Endometrial microvascular endothelial cells (primary cell): ENCODE data around the gene PDE3B. TPM values are rescaled to one million over a fixed set of nuclear protein-coding genes. Genes with fewer than 3 reads are reported as not detected.
"Not testable (repeated sequence)": the region's sequence is repeated elsewhere in the genome, so short reads cannot be mapped to it uniquely, and the experiment has no call there.

ENCODE experiments used
- in situ Hi-C: cut with HindIII; loops from 2 replicates; pipeline ENCODE4 v1.10.0; 2017; ENCODE audit warnings: low sequenced_read_pairs, low pct_unique_long_range_greater_than_20kb; ENCODE audit errors: inconsistent ontology term
- total RNA-seq: library from RNA; depleted of rRNA; stranded (reverse); fragments of >200 nt; gene quantifications from one replicate; pipeline ENCODE4 v1.2.3, GENCODE V29; 2015; ENCODE audit errors: inconsistent ontology term

The PDE3B gene
- total RNA-seq, 1 donor from 2014 or later = 1.7 TPM

DNA sequence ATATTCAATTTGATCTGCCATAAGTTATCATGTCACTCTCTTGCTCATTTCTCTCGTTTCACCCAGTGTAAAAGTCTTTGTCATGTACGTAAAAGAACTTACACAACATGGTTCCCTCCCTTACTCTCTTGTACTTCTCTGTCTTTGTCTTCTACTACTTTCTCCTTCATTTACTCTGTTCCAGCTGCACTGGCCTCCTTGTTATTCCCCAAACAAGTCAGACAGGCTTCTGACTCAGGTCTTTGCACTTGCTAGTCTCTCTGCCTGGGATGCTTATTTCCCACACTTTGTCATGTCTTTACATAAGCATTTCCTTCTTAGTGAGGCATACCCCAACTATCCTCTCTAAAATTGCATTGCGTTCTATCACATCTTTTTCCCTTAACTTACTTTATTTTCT lies 131.1 kb downstream of the PDE3B start:
- in situ Hi-C loops = no loop called here

DNA sequence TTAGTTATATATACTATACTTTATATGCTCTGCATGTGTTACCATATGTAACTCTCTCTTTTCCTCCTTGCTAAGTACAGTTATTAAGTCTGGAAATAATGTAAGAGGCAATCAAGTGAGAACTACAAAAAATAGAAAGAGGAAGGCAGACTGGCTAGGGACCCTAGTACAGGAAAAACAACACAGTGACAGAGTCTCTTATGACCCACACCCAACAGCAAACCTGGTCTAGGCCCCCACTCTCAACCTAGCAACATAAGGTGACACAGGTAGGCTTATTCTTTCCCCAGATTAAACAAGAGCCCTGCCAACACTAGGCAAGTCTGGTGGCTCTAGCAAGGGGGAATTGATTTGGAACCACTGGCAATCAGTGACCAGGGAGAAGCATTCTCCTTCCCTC lies 132.3 kb downstream of the PDE3B start:
- in situ Hi-C loops = no loop called here

DNA sequence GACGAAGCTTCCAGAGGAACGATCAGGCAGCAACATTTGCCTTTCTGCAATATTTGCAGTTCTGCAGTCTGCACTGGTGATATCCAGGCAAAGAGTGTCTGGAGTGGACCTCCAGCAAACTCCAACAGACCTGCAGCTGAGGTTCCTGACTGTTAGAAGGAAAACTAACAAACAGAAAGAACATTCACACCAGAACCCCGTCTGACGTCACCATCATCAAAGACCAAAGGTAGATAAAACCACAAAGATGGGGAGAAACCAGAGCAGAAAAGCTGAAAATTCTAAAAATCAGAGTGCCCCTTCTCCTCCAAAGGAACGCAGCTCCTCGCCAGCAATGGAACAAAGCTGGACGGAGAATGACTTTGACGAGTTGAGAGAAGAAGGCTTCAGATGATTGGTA lies 134.9 kb downstream of the PDE3B start:
- in situ Hi-C loops = not testable (repeated sequence)

DNA sequence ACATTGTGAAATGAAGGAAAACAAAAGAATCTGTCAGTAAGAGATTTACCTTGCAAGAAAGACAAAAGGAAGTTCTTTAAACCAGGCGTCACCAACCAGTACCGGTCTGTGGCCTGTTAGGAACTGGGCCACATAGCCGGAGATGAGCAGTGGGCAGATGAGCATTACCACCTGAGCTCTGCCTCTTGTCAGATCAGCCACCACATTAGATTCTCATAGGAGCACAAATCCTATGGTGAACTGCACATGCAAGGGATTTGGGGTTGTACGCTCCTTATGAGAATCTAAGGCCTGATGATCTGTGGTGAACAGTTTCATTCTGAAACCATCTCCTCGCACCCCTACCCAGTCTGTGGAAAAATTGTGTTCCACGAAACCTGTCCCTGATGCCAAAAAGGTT lies 140.2 kb downstream of the PDE3B start:
- in situ Hi-C loops = no loop called here

DNA sequence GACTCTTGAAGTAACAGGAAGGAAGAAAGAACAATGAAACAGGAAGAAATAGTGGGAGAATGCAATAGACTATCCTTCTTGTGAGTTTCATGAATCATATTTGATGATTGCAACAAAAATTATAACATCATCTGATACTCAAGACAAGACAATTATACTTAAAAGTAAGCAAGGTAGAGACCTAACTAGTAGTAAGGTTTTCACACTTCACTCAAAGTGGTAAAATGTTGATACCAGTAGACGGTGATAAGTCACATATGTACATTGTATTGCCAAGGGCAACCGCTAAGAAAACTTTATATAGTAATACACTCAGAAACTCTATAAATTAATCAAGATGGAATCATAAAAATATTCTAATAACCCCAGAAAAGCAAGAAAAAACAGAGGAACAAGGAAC lies 140.6 kb downstream of the PDE3B start:
- in situ Hi-C loops = no loop called here

DNA sequence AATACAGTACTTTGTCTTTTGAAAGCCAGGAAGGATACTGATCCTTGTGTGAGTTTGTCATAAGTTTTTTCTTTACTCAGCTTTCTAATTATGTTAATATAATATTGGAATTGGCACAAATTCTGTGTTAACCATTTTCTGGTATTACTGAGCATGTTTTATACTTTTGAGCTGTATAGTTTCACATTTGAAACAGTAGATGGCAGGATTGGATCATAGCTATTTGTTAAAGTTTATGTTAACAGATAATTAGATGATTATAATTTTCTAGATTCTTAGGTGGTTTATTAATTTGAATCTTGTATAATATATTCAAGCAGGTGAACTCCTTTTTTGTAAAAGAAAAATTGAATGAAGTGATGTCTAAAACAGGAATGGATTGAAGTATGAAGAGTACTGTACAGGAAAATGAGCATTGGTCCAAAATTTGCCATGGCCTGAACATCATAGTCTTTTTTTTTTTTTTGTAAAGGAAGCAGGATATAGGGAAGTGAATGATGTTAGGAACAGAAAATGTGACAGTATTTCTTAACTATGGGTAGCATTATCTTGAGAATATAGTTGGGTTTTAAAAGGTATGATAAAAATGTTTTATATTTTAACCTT lies 146.4 kb downstream of the PDE3B start:
- in situ Hi-C loops = no loop called here

DNA sequence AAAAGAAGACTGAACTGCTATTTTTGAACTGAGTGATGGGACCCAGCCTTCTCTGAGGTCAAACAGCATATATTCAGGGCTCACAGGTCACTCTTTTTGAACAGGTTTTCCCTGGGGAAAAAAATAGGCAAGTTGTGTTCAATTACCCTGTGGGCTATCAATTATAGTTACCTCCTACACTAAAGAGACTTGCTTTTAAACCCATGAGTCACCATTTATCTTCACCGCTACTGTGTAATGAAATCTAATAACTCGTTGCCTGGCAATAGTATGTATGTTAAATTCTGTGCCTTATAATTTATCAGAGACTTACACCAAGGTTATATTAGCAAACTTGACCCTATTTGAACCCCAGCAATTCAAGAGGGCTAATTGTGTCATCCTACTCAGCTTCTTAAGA lies 149.9 kb downstream of the PDE3B start:
- in situ Hi-C loops = no loop called here

DNA sequence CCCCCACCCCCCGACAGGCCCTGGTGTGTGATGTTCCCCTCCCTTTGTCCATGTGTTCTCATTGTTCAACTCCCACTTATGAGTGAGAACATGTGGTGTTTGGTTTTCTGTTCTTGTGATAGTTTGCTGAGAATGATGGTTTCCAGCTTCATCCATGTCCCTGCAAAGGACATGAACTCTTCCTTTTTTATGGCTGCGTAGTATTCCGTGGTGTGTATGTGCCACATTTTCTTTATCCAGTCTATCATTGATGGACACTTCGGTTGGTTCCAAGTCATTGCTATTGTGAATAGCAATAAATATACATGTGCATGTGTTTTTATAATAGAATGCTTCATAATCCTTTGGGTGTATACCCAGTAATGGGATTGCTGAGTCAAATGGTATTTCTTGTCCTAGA lies 152.4 kb downstream of the PDE3B start:
- in situ Hi-C loops = not testable (repeated sequence)

DNA sequence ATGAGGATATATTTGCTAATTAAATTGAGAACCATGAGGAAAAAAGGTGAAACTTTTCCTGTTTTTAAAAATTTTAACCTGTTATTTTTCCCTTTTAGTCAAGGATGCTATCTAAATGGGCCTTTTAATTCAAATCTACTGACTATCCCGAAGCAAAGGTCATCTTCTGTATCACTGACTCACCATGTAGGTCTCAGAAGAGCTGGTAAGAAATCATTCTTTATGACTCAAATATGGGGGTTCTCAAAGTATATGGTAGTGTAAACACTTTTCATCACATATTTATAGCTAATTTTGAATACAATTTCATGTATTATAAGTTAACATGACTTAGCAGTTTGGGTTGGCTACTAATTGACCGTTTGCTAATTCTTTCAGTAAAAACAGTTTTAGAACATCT lies 160.2 kb downstream of the PDE3B start:
- in situ Hi-C loops = no loop called here

DNA sequence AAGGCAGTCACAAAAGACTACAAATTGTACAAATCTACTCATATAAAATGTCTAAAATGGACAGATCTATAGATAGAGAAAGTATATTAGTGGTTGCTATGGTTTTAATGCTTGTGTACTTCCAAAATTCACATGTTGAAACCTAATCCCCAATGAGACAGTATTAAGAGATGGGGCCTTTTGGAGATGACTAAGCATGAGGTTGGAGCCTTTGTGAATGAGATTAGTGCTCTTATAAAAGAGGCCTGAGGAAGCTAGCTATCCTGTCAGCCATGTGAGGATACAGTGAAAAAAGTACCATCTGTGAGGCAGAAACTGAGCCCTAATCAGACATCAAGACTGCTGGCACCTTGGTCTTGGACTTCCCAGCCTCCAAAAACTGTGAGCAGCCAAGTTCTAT lies 165.9 kb downstream of the PDE3B start:
- in situ Hi-C loops = no loop called here

DNA sequence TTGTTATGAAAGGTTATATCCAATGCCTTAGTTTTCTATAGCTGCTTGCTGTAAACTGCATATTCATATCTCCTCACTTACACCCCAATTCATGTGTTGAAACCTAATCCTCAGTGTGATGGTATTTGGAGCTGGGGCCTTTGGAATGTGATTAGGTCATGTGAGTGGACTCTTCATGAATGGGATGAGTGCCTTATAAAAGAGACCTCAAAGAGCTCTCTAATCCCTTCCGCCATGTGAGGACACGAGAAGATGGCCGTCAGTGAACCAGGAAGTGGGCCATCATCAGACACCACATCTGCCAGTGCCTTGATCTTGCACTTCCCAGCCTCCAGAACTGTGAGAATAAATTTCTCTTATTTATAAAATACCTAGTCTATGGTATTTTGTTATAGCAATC lies 169.2 kb downstream of the PDE3B start:
- in situ Hi-C loops = no loop called here

DNA sequence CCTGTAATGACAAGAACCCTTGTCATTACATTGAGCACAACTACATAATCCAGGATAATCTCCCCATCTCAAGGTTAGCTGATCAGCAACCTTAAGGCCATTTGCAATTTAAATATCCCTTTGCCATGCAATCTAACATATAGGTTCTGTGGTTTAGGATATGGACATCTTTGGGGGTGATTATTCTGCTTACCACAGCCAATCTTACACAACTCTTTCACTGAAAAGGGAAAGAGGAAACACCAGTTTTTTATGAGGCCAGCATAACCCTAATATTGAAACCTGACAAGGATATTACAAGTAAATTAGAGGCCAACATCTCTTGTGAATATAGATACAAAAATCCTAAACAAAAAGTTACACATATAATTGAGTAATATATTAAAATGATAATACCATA lies 169.9 kb downstream of the PDE3B start:
- in situ Hi-C loops = no loop called here

DNA sequence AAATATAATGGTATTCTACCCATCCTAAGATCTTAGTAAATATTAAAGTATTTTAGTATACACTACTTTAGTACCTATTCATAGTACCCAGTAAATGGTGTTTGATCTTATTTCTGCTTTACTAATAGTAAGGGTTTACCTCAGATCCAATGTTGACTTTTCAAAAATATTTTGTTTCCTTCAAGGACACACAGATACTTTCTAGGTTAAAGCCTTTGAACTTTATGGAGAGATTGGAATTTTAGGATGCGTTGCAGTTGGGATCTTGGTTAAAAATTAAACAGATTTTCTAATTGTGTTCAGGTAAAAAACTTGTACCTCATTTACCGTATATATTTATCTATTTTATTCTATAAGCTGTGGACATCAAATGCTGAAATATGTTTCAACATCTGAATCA lies 175.2 kb downstream of the PDE3B start:
- in situ Hi-C loops = no loop called here

DNA sequence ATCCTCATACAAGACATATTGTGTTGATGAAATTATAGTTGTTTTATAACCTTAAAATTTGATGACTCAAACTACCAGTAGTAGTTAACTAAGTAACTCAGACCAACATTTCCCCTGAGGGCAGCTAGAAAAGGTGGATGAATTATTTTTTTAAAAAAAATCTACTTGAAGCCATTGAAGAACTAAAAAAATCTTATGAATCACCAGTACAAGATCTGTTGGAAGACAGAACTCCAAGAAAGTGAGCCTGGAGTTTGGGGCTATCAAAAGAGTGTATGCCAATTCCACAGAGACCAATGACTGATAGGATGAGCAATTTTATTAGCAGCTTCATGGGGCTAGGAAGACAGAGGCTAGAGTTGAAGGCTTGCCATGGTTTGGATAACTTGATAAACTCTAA lies 176.0 kb downstream of the PDE3B start:
- in situ Hi-C loops = no loop called here

DNA sequence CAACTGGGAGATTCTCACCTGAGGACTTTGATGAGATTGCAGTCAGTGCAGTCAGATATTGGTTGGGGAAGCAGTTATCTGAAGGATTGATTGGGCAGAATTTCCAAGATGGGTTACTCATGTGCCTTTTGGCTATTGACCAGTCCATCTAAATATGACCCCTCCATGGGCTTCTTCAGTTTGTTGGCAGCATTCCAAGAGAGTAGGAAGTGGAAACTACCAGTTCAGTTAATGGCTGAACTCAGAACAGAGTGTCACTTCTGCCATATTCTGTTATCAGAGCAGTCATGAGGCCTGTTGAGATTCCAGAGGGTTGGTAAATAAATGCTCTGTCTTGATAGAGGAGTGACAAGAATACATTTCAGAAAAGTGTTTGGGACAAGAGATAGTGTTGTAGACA lies 177.4 kb downstream of the PDE3B start:
- in situ Hi-C loops = no loop called here

DNA sequence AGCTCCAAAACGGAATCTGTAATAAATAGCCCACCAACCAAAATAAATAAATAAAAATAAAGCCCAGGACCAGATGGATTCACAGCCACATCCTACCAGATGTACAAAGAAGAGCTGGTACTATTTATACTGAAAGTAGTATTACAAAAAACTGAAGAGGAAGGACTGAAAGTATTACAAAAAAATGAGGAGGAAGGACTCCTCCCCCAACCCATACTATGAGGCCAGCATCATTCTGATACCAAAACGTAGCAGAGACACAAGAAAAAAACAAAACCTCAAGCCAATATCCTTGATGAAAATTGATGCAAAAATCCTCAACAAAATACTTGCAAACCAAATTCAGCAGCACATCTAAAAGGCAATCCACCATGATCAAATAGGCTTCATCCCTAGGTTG lies 183.0 kb downstream of the PDE3B start:
- in situ Hi-C loops = no loop called here

DNA sequence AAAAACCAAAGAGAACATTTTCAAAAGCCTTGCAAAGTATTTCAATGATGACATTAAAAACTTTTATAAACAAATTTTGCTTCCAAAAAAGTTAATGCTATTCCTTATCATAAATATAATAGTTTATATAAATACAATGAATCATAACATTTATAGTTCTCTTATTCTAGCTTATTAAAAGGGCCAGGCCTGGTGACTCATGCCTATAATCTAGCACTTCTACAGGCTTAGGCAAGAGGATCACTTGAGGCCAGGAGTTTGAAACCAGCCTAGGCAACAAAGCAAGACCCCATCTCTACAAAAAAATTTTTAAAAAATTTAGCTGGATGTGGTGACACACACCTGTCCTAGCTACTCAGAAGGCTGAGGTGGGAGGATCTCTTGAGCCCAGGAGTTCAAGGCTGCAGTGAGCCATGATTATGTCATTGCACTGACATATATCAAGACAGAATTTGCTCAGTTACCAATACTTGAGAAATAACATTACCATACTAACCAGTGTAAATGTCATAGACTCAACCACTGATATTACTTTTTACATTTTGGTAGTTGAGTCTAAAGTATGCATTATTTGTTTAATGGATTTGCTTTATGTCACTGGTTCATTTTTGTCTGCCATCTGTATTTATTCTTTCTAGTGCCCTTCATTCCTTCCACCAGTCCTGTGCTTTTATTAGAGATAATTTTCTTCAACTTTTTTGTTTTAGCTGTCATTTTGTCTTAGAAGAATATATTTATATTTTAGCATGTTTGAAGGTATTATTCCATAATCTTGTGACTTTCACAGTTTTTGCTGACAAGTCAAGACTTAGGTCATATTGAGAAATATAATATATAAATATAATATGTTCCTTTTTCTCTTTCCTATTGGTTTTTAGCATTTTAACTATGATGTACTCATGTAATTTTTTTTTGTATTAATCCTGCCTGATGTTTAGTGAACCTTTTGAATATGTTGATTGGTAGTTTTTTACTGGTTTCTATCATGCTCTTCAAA lies 192.2 kb downstream of the PDE3B start:
- in situ Hi-C loops = no loop called here

DNA sequence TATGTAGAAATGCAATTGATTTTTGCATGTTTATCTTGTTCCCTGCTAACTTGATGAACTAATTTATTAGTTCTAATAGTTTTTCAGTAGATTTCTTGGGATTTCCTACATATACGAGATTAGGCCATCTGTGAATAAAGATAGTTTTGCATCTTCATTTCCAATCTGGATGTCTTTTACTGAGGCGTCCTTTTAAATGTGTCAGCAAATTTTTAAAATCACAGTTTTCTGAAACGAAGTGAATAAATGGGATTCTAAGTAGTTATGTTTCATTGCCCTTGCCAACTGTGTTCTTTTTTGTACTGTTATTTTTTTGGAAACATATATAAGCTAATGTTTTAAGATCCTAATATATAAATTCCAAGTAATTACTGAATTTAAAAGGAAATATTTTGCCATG lies 198.4 kb downstream of the PDE3B start:
- in situ Hi-C loops = no loop called here

DNA sequence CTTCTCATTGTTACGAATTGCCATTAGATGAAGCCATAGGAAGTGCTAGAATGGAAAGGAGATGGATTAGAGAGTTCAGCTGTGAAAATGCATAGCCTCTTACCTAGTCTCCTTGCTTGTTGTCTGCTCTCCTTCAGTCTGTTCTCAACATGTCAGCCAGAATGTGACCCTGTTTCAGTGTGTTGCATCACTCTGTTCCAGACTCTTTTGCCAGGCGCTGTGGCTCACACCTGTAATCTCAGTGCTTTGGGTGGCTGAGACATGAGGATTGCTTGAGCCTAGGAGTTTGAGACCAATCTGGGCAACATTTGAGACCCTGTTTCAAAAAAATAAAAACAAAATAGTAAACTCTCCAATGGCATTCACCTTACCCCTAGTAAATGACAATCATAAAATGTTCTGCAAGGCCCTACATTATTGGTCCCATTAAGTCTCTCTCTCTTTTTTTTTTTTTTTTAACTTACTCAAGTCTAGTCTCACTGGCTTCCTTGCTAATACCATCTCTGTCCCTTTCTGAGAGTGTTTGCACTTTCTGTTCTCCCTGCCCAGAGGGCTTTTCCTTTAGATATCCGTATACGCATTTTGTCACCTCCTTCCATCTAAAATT lies 209.1 kb downstream of the PDE3B start:
- in situ Hi-C loops = no loop called here

DNA sequence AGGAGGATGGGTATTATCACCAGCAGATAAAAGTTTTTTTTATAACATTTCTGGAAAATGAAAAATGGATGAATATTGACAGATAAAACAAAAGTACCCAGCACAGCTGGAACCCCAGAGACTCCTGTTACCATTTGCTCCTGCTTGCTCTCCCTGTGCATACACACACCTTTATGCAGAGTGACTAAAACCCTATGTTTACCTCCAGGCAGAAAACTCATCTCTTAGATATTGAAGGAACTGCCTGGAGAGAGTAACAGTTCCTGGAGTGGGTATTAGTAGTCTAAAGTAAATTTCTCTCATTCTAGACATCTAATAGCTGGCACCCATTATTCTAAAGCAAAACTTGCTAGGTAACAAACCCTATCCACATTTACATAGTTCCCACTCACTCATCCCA lies 210.5 kb downstream of the PDE3B start:
- in situ Hi-C loops = no loop called here
